IMR-90 (cell line): Measurements from ENCODE around the gene ONECUT2.

Experiments used
- BHLHE40 ChIP-seq: fragments of 150-350 bp; IDR thresholded peaks from 2 replicates; pipeline ENCODE4 v1.6.1; 2016; ENCODE audit warnings: mild to moderate bottlenecking, low read depth, low read length
- CEBPB ChIP-seq: IDR thresholded peaks from 2 replicates; pipeline ENCODE4 v1.6.1; 2012; ENCODE audit warnings: low read depth, low read length, improper control_type of control experiment
- CHD1 ChIP-seq: IDR thresholded peaks from 2 replicates; pipeline ENCODE4 v1.6.1; 2012; ENCODE audit warnings: low read depth, low read length, improper control_type of control experiment
- CTCF ChIP-seq: conservative IDR thresholded peaks from 2 replicates; pipeline ENCODE4 v1.5.1; 2012; ENCODE audit warnings: mild to moderate bottlenecking, low read depth, low read length, improper control_type of control experiment
- ELK1 ChIP-seq: fragments of 150-350 bp; IDR thresholded peaks from 2 replicates; pipeline ENCODE4 v1.6.1; 2016; ENCODE audit warnings: low read depth, mild to moderate bottlenecking, low read length, moderate library complexity, borderline replicate concordance
- FOS ChIP-seq: fragments of 150-350 bp; IDR thresholded peaks from 2 replicates; pipeline ENCODE4 v1.6.1; 2016; ENCODE audit warnings: low read depth, low read length
- MAFK ChIP-seq: IDR thresholded peaks from 2 replicates; pipeline ENCODE4 v1.6.1; 2012; ENCODE audit warnings: low read depth, low read length, improper control_type of control experiment
- MAZ ChIP-seq: IDR thresholded peaks from 2 replicates; pipeline ENCODE4 v1.6.1; 2012; ENCODE audit warnings: low read depth, mild to moderate bottlenecking, low read length, improper control_type of control experiment, moderate library complexity, borderline replicate concordance
- MXI1 ChIP-seq: IDR thresholded peaks from 2 replicates; pipeline ENCODE4 v1.6.1; 2012; ENCODE audit warnings: low read depth, mild to moderate bottlenecking, low read length, moderate library complexity, borderline replicate concordance
- POLR2A ChIP-seq: IDR thresholded peaks from 2 replicates; pipeline ENCODE4 v1.6.1; 2012; ENCODE audit warnings: mild to moderate bottlenecking, low read depth, low read length
- RAD21 ChIP-seq: IDR thresholded peaks from 2 replicates; pipeline ENCODE4 v1.6.1; 2012; ENCODE audit warnings: low read length, improper control_type of control experiment
- RFX5 ChIP-seq: IDR thresholded peaks from 2 replicates; pipeline ENCODE4 v1.8.0; 2012; ENCODE audit warnings: low read depth, mild to moderate bottlenecking, low read length, moderate library complexity
- SMC3 ChIP-seq: fragments of 150-350 bp; IDR thresholded peaks from 2 replicates; pipeline ENCODE4 v1.6.1; 2016; ENCODE audit warnings: low read depth, mild to moderate bottlenecking, antibody characterized with exemption, low read length, moderate library complexity

DNA sequence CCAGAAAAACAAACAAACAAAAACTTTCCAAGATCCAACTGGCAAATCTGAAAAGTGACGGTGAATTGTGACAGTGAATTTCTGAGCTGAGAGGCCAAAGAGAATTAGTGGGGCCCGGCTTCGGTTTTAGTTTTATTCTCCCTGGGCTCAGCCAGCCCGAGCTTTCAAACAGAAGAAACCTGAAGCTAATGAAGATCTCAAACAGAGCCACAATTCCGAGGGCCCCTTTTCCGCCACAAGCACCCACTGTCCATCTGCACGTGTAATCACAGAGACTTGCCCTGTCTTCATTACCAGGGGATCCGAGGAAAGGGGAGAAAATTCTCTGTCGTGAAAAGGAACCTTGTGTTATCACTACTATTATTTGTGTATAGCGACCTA lies 4.2 kb upstream of the ONECUT2 start:
- TF ChIP-seq CTCF (no peak), POLR2A (no peak), CEBPB (no peak), BHLHE40 (no peak), MAZ (no peak), RAD21 (no peak), FOS (no peak), RFX5 (no peak), MAFK (no peak), CHD1 (no peak), MXI1 (no peak), SMC3 (no peak), ELK1 (no peak)
